ENCODE results near the gene ONECUT2. TPM values are rescaled to one million over a fixed set of nuclear protein-coding genes. Genes with fewer than 3 reads are reported as not detected.

The ONECUT2 gene
- total RNA-seq, 2 donors from 2014 or later: 0.02 TPM; not detected in 1

GRCh38 chr18:57428221-57429150 is 6.7 kb upstream of the ONECUT2 start:
- peaks cover 6 to 19% of the 10 kb centered on the region in 2 donors for H3K9me3 Mint-ChIP-seq
- H3K27ac Mint-ChIP-seq: peak overlapping the region in 1 of 2 donors; percentile 55
- no peak for DNase-seq (ENCODE audit: low spot score in 2 of 2)
- ATAC-seq: no peak
- H3K36me3 Mint-ChIP-seq: peaks cover 25 to 30% of the 10 kb centered on the region in 2 donors

DNA sequence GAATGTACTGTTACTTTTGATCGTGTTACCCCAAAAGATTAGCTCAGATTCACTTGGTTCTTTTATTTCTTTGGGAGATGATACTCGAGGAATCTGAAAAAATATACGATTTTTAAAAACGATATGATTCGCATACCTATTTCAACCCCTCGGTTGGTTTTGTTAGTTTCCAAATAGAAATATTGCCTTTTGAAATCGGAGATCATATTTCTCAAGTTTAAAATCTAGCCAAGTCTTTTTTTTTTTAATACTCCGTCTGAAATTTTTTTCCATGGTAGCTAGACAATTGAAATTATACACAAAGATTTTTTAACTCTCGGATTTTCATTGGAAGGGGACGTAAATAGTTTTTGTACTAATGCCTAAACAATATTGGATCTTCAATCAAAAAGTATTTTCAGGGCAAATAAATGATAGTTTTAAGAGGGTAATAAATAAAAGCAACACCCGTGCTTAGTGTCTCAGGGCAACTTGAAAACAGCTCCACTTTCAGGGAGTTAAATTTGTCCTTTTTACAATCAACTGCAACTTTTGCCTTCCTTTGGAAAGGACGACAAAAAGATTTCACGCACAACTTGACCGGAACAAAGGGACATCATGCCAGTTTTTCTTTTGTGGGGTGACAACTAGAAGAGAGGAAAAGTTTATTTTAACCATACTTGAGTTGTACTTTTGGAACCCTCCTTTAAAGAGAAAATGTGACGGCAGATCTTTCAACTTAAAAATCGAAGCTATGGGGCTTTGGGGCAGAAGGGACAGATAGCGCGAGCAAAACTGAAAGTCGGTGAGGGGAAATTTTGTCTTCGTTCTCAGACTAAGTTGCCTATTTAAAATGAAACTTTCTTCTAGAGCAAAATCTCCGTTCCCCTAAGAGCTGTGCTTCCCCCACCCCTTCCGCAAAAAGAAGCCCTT is 5.8 kb upstream of the ONECUT2 start:
- Mint-ChIP-seq H3K27ac (peak overlapping the region in 1 of 2 donors; percentile 22), H3K9me3 (peaks cover 6 to 19% of the 10 kb centered on the region in 2 donors), H3K36me3 (peaks cover 25 to 36% of the 10 kb centered on the region in 2 donors)
- no peak for DNase-seq (ENCODE audit: low spot score in 2 of 2)
- no peak for ATAC-seq

DNA sequence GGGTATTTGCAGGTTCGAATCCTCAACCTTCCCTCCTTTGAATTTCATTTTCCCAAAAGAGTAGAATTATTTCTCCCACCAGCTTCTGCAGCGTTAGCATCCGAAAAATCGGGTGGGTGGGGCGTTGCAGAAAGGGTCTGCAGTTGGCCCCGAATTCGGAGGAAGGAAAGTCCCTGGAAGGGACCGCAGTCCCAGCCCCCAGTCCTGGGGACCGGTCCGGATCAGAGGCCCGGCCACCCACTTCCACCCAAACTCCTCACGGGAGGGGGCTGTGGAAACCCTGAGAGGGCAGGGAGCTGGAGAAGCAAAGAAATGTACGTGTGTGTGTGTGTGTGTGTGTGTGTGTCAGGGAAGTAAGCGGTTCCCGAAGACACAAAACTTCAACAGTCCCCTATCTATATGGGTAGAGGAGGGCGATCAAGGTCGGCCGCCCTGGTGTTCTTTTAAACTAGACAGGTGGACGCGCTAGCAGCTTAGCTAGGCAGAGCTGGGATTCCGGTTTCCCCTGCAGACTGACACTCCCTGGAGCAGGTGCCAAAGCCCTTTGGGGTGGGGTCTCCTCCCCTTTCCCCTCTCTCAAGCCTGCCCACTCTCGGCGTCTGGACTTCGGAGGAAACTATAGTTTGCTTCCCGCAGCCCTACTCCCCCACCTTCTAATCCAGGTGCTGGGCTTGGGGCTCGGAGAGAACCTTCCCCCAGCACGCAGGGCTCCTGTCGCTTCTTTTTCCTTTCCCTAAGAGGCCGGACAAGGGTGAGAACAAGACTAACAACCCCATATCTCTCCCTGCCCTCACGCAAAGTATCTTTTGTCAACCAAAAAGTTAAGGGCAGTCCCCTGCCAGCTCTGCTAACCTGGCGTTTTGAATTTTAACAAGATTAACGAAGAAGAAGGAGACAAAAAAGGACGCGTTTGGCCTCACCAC is 4.8 kb upstream of the ONECUT2 start:
- Mint-ChIP-seq H3K36me3 (peaks cover 25 to 40% of the 10 kb centered on the region in 2 donors), H3K27ac (no peak overlapping the region), H3K9me3 (peaks cover 6 to 16% of the 10 kb centered on the region in 2 donors)
- ATAC-seq: no peak
- DNase-seq (ENCODE audit: low spot score in 2 of 2): no peak

GRCh38 chr18:57431002-57431382 is 4.2 kb upstream of the ONECUT2 start:
- ATAC-seq: no peak
- Mint-ChIP-seq H3K36me3 (peaks cover 27 to 42% of the 10 kb centered on the region in 2 donors), H3K27ac (no peak overlapping the region)

GRCh38 chr18:57431467-57432080 is 3.6 kb upstream of the ONECUT2 start:
- Mint-ChIP-seq H3K27ac (no peak overlapping the region), H3K36me3 (peaks cover 33 to 47% of the 10 kb centered on the region in 2 donors), H3K9me3 (peaks cover 6 to 12% of the 10 kb centered on the region in 2 donors)
- no peak for ATAC-seq
- no peak for DNase-seq (ENCODE audit: low spot score in 2 of 2)

More at GRCh38 chr18:57431002-57431382, 4.2 kb upstream of the ONECUT2 start:
- DNase-seq (ENCODE audit: low spot score in 2 of 2): no peak
- H3K9me3 Mint-ChIP-seq: peaks cover 6 to 12% of the 10 kb centered on the region in 2 donors

DNA sequence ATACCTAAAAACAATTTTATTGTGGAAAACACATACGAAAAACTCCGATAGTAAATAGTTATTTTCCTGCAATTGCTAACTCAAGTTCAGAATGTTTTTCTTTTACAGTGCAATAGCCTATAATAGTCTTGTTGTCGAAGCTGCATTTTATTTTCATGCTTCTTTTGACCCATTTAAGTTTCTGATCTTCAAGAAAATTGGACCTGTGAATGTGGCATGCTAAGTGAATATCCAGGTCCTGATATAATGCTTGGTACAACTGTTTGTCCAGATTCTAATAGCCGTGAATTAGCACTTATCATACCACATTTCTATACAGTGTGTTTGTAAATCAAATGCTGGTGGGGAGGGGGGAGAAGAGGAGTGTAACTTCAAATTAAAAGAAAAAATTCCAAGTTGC is 3.0 kb upstream of the ONECUT2 start:
- Mint-ChIP-seq H3K36me3 (peaks cover 38 to 47% of the 10 kb centered on the region in 2 donors), H3K9me3 (peaks cover 6 to 12% of the 10 kb centered on the region in 2 donors), H3K27ac (no peak overlapping the region)
- DNase-seq (ENCODE audit: low spot score in 2 of 2) (no peak), ATAC-seq (no peak)

DNA sequence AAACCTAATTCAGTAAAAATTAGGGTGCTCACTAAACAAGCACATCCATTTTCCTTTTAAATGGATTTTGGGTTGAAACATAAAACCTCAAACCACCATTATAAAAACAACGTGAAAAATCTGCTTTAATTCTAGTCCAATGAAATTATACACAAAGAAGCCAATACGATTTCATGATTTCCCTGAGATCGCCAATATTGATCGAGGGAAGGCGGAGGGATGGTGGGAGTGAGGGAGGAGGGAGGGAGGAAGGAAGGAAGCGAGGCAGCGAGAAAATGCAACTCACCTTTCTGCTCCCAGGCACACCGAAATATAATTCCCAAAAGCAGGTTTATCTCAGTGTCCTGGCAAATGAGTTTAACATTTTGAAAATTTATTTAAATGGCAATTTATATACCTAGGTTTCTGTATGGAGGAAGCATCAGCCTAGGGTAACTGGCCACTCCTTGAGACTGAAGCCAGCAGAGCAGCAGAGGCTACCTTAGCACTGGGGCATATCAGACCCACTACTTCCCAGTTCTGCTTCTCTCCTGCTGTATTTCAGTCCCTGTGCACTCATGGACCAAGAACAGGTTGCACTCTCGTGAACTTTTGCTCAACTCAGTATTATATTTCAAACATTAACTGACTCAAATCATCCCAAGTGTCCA is 2.3 kb upstream of the ONECUT2 start:
- ATAC-seq: no peak
- Mint-ChIP-seq H3K27ac (no peak overlapping the region), H3K36me3 (peaks cover 42 to 52% of the 10 kb centered on the region in 2 donors), H3K9me3 (peaks cover 6 to 12% of the 10 kb centered on the region in 2 donors)
- no peak for DNase-seq (ENCODE audit: low spot score in 2 of 2)

GRCh38 chr18:57433482-57433881 is 1.7 kb upstream of the ONECUT2 start:
- Mint-ChIP-seq H3K9me3 (peaks cover 6 to 12% of the 10 kb centered on the region in 2 donors), H3K27ac (no peak overlapping the region), H3K36me3 (peaks cover 42 to 52% of the 10 kb centered on the region in 2 donors)
- no peak for ATAC-seq
- no peak for DNase-seq (ENCODE audit: low spot score in 2 of 2)

- DNase-seq (ENCODE audit: low spot score in 2 of 2): no peak
- H3K36me3 Mint-ChIP-seq: peaks cover 40 to 52% of the 10 kb centered on the region in 2 donors
- peak overlapping the region in 1 of 2 donors; percentile 41 for H3K27ac Mint-ChIP-seq
- H3K9me3 Mint-ChIP-seq: peaks cover 6 to 12% of the 10 kb centered on the region in 2 donors
- no peak for ATAC-seq
These were observed 1.1 kb upstream of the ONECUT2 start for GRCh38 chr18:57433934-57434535.

DNA sequence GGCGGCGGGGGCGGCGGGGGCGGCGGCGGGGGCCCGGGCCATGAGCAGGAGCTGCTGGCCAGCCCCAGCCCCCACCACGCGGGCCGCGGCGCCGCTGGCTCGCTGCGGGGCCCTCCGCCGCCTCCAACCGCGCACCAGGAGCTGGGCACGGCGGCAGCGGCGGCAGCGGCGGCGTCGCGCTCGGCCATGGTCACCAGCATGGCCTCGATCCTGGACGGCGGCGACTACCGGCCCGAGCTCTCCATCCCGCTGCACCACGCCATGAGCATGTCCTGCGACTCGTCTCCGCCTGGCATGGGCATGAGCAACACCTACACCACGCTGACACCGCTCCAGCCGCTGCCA is 644 bp downstream of the ONECUT2 start:
- Mint-ChIP-seq H3K27ac (peak overlapping the region in 1 of 2 donors; percentile 72), H3K36me3 (peaks cover 36 to 46% of the 10 kb centered on the region in 2 donors), H3K9me3 (peaks cover 3 to 12% of the 10 kb centered on the region in 2 donors)
- ATAC-seq (no peak), DNase-seq (ENCODE audit: low spot score in 2 of 2) (no peak)

- ATAC-seq: no peak
- no peak for DNase-seq (ENCODE audit: low spot score in 2 of 2)
- Mint-ChIP-seq H3K27ac (peak overlapping the region in 1 of 2 donors; percentile 82), H3K9me3 (peaks cover 4 to 12% of the 10 kb centered on the region in 2 donors), H3K36me3 (peaks cover 36 to 47% of the 10 kb centered on the region in 2 donors)
These were observed 1.2 kb downstream of the ONECUT2 start for GRCh38 chr18:57436191-57436964.

- Mint-ChIP-seq H3K9me3 (peaks cover 7 to 8% of the 10 kb centered on the region in 2 donors), H3K36me3 (peaks cover 33 to 45% of the 10 kb centered on the region in 2 donors), H3K27ac (peak overlapping the region in 1 of 2 donors; percentile 82)
- ATAC-seq: no peak
- DNase-seq (ENCODE audit: low spot score in 2 of 2): no peak
These were observed 1.8 kb downstream of the ONECUT2 start for GRCh38 chr18:57436965-57437333.

GRCh38 chr18:57437402-57437765 is 2.2 kb downstream of the ONECUT2 start:
- no peak for ATAC-seq
- H3K27ac Mint-ChIP-seq: peak overlapping the region in 1 of 2 donors; percentile 82
- peaks cover 29 to 41% of the 10 kb centered on the region in 2 donors for H3K36me3 Mint-ChIP-seq
- peaks cover 4 to 5% of the 10 kb centered on the region in 2 donors for H3K9me3 Mint-ChIP-seq
- DNase-seq (ENCODE audit: low spot score in 2 of 2): no peak

All from activated naive CD4-positive, alpha-beta T cell treated with anti-CD3 and anti-CD28 coated beads, Interleukin-2, amount 50 U/mL, for 72 hours (primary cell).